Erythroblast (primary cell): ENCODE data around the gene GPR37L1.

Source experiments
- GATA1 ChIP-seq: IDR thresholded peaks from 2 replicates; pipeline ENCODE4 v1.6.1; 2011; ENCODE audit warnings: low read depth, mild to moderate bottlenecking, control low read depth, low read length, moderate library complexity
- POLR2A ChIP-seq: IDR thresholded peaks from 2 replicates; pipeline ENCODE4 v1.6.1; 2011; ENCODE audit warnings: mild to moderate bottlenecking, low read length

GRCh38 chr1:202146993-202147392 lies 24.3 kb downstream of the GPR37L1 start:
- TF ChIP-seq POLR2A (peak; percentile 37), GATA1 (no peak)
